Measurements from ENCODE around the gene SLC6A13. TPM values are rescaled to one million over a fixed set of nuclear protein-coding genes. Genes with fewer than 3 reads are reported as not detected.

SLC6A13 gene
- total RNA-seq, 1 experiment from 2014 or later, result not detected

DNA sequence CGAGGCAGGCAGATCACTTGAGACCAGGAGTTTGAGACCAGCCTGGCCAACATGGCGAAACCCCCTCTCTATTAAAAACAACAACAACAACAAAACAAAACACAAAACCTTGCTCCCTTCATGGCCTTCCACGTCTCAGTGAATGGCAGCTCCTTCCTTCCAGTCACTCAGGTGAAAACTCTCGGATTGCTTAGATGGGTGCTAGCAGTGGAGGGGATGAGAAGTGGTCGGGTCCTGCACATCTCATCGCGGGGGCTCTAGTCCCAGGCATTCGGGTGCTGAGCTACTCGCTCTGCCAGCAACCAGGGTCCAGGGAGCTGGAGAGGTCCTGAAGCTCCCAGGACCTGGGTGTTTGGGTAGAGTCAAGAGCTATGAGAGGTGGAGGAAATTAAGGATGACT is 7.7 kb downstream of the SLC6A13 start:
- no peak overlapping the region for H3K4me3 ChIP-seq (ENCODE audit: low read length)
- no peaks in the 10 kb centered on the region for H3K9me2 ChIP-seq (replicated peaks; ENCODE audit: low read length)
- no peak for DNase-seq
- H4K20me1 ChIP-seq (ENCODE audit: low read length), result no peaks in the 10 kb centered on the region
- no peak overlapping the region for H2AFZ ChIP-seq (ENCODE audit: low read length)
- H3K9me3 ChIP-seq (ENCODE audit: low read length), result no peaks in the 10 kb centered on the region
- H3K4me2 ChIP-seq (ENCODE audit: low read length), result no peak overlapping the region
- ATAC-seq, result no peak
- no peaks in the 10 kb centered on the region for H3K79me2 ChIP-seq (ENCODE audit: low read length)
- H3F3A ChIP-seq (ENCODE audit: low read length, unreplicated experiment), result no peaks in the 10 kb centered on the region
- H3K27me3 ChIP-seq (ENCODE audit: low read length), result peaks cover 35% of the 10 kb centered on the region
- ChIA-PET POLR2A (ENCODE audit: unreplicated experiment) (no interaction called here), CTCF (no interaction called here)
- no peak overlapping the region for H3K9ac ChIP-seq (ENCODE audit: low read length)
- TF ChIP-seq, protein P1, sequence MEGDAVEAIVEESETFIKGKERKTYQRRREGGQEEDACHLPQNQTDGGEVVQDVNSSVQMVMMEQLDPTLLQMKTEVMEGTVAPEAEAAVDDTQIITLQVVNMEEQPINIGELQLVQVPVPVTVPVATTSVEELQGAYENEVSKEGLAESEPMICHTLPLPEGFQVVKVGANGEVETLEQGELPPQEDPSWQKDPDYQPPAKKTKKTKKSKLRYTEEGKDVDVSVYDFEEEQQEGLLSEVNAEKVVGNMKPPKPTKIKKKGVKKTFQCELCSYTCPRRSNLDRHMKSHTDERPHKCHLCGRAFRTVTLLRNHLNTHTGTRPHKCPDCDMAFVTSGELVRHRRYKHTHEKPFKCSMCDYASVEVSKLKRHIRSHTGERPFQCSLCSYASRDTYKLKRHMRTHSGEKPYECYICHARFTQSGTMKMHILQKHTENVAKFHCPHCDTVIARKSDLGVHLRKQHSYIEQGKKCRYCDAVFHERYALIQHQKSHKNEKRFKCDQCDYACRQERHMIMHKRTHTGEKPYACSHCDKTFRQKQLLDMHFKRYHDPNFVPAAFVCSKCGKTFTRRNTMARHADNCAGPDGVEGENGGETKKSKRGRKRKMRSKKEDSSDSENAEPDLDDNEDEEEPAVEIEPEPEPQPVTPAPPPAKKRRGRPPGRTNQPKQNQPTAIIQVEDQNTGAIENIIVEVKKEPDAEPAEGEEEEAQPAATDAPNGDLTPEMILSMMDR (conservative IDR thresholded peaks at IDR 0.05; ENCODE audit: low read depth, low read length), result no peak
- TF ChIP-seq EZH2phosphoT487 (IDR thresholded peaks at IDR 0.05; ENCODE audit: borderline replicate concordance, low read length) (no peak), EZH2 (IDR thresholded peaks at IDR 0.05; ENCODE audit: low read length, unreplicated experiment) (no peak)
- H3K36me3 ChIP-seq (ENCODE audit: low read depth, low read length), result no peaks in the 10 kb centered on the region
- BruUV-seq (replicated peaks), result no TSS peak
- no peaks in the 10 kb centered on the region for H3K4me1 ChIP-seq (ENCODE audit: insufficient read depth, low read length)
- no peak overlapping the region for H3K27ac ChIP-seq (ENCODE audit: low read length)
- intact Hi-C loops (cut with micrococcal nuclease), result no loop called here

DNA sequence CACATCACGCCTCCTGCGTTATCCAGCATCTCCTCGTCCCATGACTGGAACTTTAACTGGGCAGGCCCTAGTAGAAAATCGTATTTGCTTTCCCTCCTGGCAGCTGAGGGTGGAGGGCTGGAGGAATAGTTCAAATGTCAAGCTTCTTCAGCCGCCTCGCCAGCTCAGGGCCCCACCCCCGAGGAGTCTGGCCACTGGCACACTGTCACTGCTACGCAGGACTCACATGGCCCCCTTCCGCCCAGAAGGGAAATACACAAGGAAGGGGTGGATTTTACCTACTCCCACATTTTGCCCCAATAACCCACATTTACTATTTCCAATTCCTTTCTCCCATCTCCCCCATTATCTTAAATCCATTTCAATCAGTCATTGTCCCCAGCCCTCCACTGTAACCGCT is 8.6 kb downstream of the SLC6A13 start:
- H3K4me3 ChIP-seq (ENCODE audit: low read length), result no peak overlapping the region
- no peak overlapping the region for H3K9ac ChIP-seq (ENCODE audit: low read length)
- H3K4me2 ChIP-seq (ENCODE audit: low read length), result no peak overlapping the region
- H3K9me3 ChIP-seq (ENCODE audit: low read length), result no peaks in the 10 kb centered on the region
- no TSS peak for BruUV-seq (replicated peaks)
- intact Hi-C loops (cut with micrococcal nuclease), result no loop called here
- TF ChIP-seq EZH2phosphoT487 (IDR thresholded peaks at IDR 0.05; ENCODE audit: borderline replicate concordance, low read length) (no peak), EZH2 (IDR thresholded peaks at IDR 0.05; ENCODE audit: low read length, unreplicated experiment) (no peak)
- TF ChIP-seq, protein P1 (conservative IDR thresholded peaks at IDR 0.05; ENCODE audit: low read depth, low read length), result no peak
- no peaks in the 10 kb centered on the region for H3F3A ChIP-seq (ENCODE audit: low read length, unreplicated experiment)
- no peaks in the 10 kb centered on the region for H3K36me3 ChIP-seq (ENCODE audit: low read depth, low read length)
- DNase-seq (no peak), ATAC-seq (no peak)
- H2AFZ ChIP-seq (ENCODE audit: low read length), result no peak overlapping the region
- H3K27me3 ChIP-seq (ENCODE audit: low read length), result peaks cover 28% of the 10 kb centered on the region
- no peaks in the 10 kb centered on the region for H3K4me1 ChIP-seq (ENCODE audit: insufficient read depth, low read length)
- no peaks in the 10 kb centered on the region for H3K79me2 ChIP-seq (ENCODE audit: low read length)
- ChIA-PET POLR2A (ENCODE audit: unreplicated experiment) (no interaction called here), CTCF (no interaction called here)
- H3K9me2 ChIP-seq (replicated peaks; ENCODE audit: low read length), result no peaks in the 10 kb centered on the region
- H4K20me1 ChIP-seq (ENCODE audit: low read length), result no peaks in the 10 kb centered on the region
- no peak overlapping the region for H3K27ac ChIP-seq (ENCODE audit: low read length)

DNA sequence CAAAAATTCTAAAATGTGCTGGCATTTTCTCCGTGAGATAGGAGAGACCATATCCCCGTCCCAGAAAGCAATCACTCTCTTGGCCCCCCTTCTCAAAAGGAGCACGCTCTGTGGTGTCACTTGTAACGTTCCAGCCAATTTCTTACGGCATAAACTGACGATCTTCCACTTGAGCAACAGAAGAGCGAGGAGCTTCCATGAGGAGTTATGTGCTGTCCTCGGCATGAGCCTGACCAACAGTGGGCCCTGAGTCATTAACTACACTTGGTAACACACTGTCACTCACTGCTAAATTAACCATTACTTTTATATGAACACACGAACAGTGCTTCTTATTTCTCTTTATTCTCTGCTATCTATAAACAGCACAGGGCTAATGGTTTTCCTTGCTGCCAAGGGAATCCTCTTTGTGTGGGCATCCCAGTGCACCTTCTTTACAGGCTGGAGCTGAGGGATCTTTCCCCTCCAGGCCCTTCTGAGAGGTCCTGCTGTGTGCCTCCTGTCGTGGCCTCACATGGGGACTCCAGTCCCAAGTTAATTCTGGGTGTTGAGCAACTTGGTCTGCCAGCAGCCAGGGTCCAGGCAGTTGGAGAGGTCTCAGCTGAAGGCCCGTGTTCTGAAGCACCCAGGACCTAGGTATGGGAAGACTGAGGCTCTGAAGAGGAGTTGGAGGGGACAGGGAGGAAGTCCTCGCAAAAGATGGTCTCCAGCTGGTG is 9.4 kb downstream of the SLC6A13 start:
- Histone ChIP-seq H2AFZ (ENCODE audit: low read length) (no peak overlapping the region), H3K79me2 (ENCODE audit: low read length) (no peaks in the 10 kb centered on the region), H3K4me2 (ENCODE audit: low read length) (no peak overlapping the region), H3K36me3 (ENCODE audit: low read depth, low read length) (no peaks in the 10 kb centered on the region), H3K9me2 (replicated peaks; ENCODE audit: low read length) (no peaks in the 10 kb centered on the region), H3K27ac (ENCODE audit: low read length) (no peak overlapping the region), H3K4me3 (ENCODE audit: low read length) (no peak overlapping the region), H3K27me3 (ENCODE audit: low read length) (peaks cover 23% of the 10 kb centered on the region), H3F3A (ENCODE audit: low read length, unreplicated experiment) (no peaks in the 10 kb centered on the region), H3K9me3 (ENCODE audit: low read length) (no peaks in the 10 kb centered on the region), H4K20me1 (ENCODE audit: low read length) (no peaks in the 10 kb centered on the region), H3K9ac (ENCODE audit: low read length) (no peak overlapping the region), H3K4me1 (ENCODE audit: insufficient read depth, low read length) (no peaks in the 10 kb centered on the region)
- POLR2A ChIA-PET (ENCODE audit: unreplicated experiment), result no interaction called here
- no TSS peak for BruUV-seq (replicated peaks)
- DNase-seq, result no peak
- CTCF ChIA-PET, result no interaction called here
- ATAC-seq, result no peak
- intact Hi-C loops (cut with micrococcal nuclease), result no loop called here
- TF ChIP-seq EZH2 (IDR thresholded peaks at IDR 0.05; ENCODE audit: low read length, unreplicated experiment), result no peak
- TF ChIP-seq, protein P1 (conservative IDR thresholded peaks at IDR 0.05; ENCODE audit: low read depth, low read length), result no peak
- no peak for TF ChIP-seq EZH2phosphoT487 (IDR thresholded peaks at IDR 0.05; ENCODE audit: borderline replicate concordance, low read length)

Measured in PC-3 (cell line).